SJCRH30 (cell line): ENCODE data around the gene DKK1. TPM values are rescaled to one million over a fixed set of nuclear protein-coding genes. Genes with fewer than 3 reads are reported as not detected.

Experiments used
- DNase-seq, 2 experiments: peaks; one replicate each; pipeline ENCODE4 v3.0.0-alpha.2; 2015 to 2020
- H3K27ac ChIP-seq: fragments of 250-450 bp; sonication (Bioruptor Pico); 2 replicates; pipeline ENCODE4 v1.5.1; 2020; ENCODE audit warnings: mild to moderate bottlenecking, moderate library complexity
- H3K27me3 ChIP-seq: fragments of 250-450 bp; sonication (Bioruptor Pico); 2 replicates; pipeline ENCODE4 v1.5.1; 2020; ENCODE audit warnings: mild to moderate bottlenecking, moderate library complexity
- H3K36me3 ChIP-seq: fragments of 250-450 bp; sonication (Bioruptor Pico); 2 replicates; pipeline ENCODE4 v1.5.1; 2020; ENCODE audit warnings: mild to moderate bottlenecking, moderate library complexity
- H3K4me1 ChIP-seq: fragments of 250-450 bp; sonication (Bioruptor Pico); 2 replicates; pipeline ENCODE4 v1.5.1; 2020; ENCODE audit warnings: mild to moderate bottlenecking, moderate library complexity
- H3K4me3 ChIP-seq: fragments of 250-450 bp; sonication (Bioruptor Pico); 2 replicates; pipeline ENCODE4 v1.5.1; 2020; ENCODE audit warnings: mild to moderate bottlenecking, moderate library complexity
- H3K9me3 ChIP-seq: fragments of 250-450 bp; sonication (Bioruptor Pico); replicated peaks from 2 replicates; pipeline ENCODE4 v1.5.1; 2020; ENCODE audit warnings: mild to moderate bottlenecking, moderate library complexity
- total RNA-seq: library from RNA; depleted of rRNA; stranded (reverse); fragments of >200 nt; shearing (Covaris generic); gene quantifications from 2 replicates; pipeline ENCODE4 v1.2.3, GENCODE V29; 2014

Gene DKK1
- total RNA-seq, 1 experiment from 2014 or later: 0.38 TPM

- no peaks in the 10 kb centered on the region for H3K4me1 ChIP-seq
- no peaks in the 10 kb centered on the region for H3K36me3 ChIP-seq
- no peak overlapping the region for H3K27ac ChIP-seq
- H3K9me3 ChIP-seq: no peaks in the 10 kb centered on the region
- DNase-seq: peak; percentile 58 to 65
- H3K4me3 ChIP-seq: peak overlapping the region; percentile 38
- no peaks in the 10 kb centered on the region for H3K27me3 ChIP-seq
Measured at GRCh38 chr10:52308251-52309031, 5.6 kb upstream of the DKK1 start.

GRCh38 chr10:52312942-52313255 is 1.2 kb upstream of the DKK1 start:
- DNase-seq: no peak
- H3K27me3 ChIP-seq: no peaks in the 10 kb centered on the region
- H3K36me3 ChIP-seq: no peaks in the 10 kb centered on the region
- H3K27ac ChIP-seq: no peak overlapping the region
- peak overlapping the region; percentile 50 for H3K4me3 ChIP-seq
- no peaks in the 10 kb centered on the region for H3K9me3 ChIP-seq
- H3K4me1 ChIP-seq: peaks cover 11% of the 10 kb centered on the region; the same call in 1 of the 2 replicates

- Histone ChIP-seq H3K4me1 (peaks cover 16% of the 10 kb centered on the region), H3K27me3 (no peaks in the 10 kb centered on the region), H3K27ac (no peak overlapping the region), H3K4me3 (peak overlapping the region; percentile 50), H3K9me3 (no peaks in the 10 kb centered on the region), H3K36me3 (no peaks in the 10 kb centered on the region)
- DNase-seq: peak in 1 of 2 experiments; percentile 20
Measured at GRCh38 chr10:52313256-52313932, 687 bp upstream of the DKK1 start.

GRCh38 chr10:52314822-52315552 is 906 bp downstream of the DKK1 start:
- DNase-seq: no peak
- no peaks in the 10 kb centered on the region for H3K9me3 ChIP-seq
- no peaks in the 10 kb centered on the region for H3K27me3 ChIP-seq
- peaks cover 30% of the 10 kb centered on the region for H3K4me1 ChIP-seq
- no peak overlapping the region for H3K27ac ChIP-seq
- no peak overlapping the region for H3K4me3 ChIP-seq
- H3K36me3 ChIP-seq: no peaks in the 10 kb centered on the region

- peaks cover 37% of the 10 kb centered on the region for H3K4me1 ChIP-seq
- no peaks in the 10 kb centered on the region for H3K36me3 ChIP-seq
- peak overlapping the region; percentile 29; the same call in 1 of the 2 replicates for H3K27ac ChIP-seq
- no peaks in the 10 kb centered on the region for H3K27me3 ChIP-seq
- DNase-seq: peak in 1 of 2 experiments; percentile 22
- no peaks in the 10 kb centered on the region for H3K9me3 ChIP-seq
- H3K4me3 ChIP-seq: no peak overlapping the region
Measured at GRCh38 chr10:52316001-52316400, 1.9 kb downstream of the DKK1 start.

- Histone ChIP-seq H3K27ac (peak overlapping the region; percentile 29; the same call in 1 of the 2 replicates), H3K4me1 (peaks cover 37% of the 10 kb centered on the region), H3K27me3 (no peaks in the 10 kb centered on the region), H3K36me3 (no peaks in the 10 kb centered on the region), H3K4me3 (no peak overlapping the region), H3K9me3 (no peaks in the 10 kb centered on the region)
- no peak for DNase-seq
Measured at GRCh38 chr10:52316500-52316899, 2.4 kb downstream of the DKK1 start.

GRCh38 chr10:52318136-52318701 is 4.1 kb downstream of the DKK1 start:
- no peaks in the 10 kb centered on the region for H3K9me3 ChIP-seq
- no peak overlapping the region for H3K4me3 ChIP-seq
- H3K4me1 ChIP-seq: peaks cover 37% of the 10 kb centered on the region
- H3K36me3 ChIP-seq: no peaks in the 10 kb centered on the region
- H3K27me3 ChIP-seq: no peaks in the 10 kb centered on the region
- peak overlapping the region; percentile 47 for H3K27ac ChIP-seq
- DNase-seq: peak in 1 of 2 experiments; percentile 13

- peak overlapping the region; percentile 47; the same call in 1 of the 2 replicates for H3K27ac ChIP-seq
- DNase-seq: no peak
- H3K4me3 ChIP-seq: no peak overlapping the region
- H3K9me3 ChIP-seq: no peaks in the 10 kb centered on the region
- no peaks in the 10 kb centered on the region for H3K27me3 ChIP-seq
- H3K36me3 ChIP-seq: no peaks in the 10 kb centered on the region
- H3K4me1 ChIP-seq: peaks cover 37% of the 10 kb centered on the region
Measured at GRCh38 chr10:52318822-52319464, 4.9 kb downstream of the DKK1 start.

- H3K36me3 ChIP-seq: no peaks in the 10 kb centered on the region
- H3K4me3 ChIP-seq: no peak overlapping the region
Measured at GRCh38 chr10:52319926-52320325, 5.8 kb downstream of the DKK1 start.

GRCh38 chr10:52322323-52322722 is 8.2 kb downstream of the DKK1 start:
- no peak for DNase-seq
- Histone ChIP-seq H3K4me1 (peaks cover 27% of the 10 kb centered on the region), H3K36me3 (no peaks in the 10 kb centered on the region), H3K27me3 (no peaks in the 10 kb centered on the region), H3K9me3 (no peaks in the 10 kb centered on the region), H3K4me3 (no peak overlapping the region), H3K27ac (no peak overlapping the region)

More at GRCh38 chr10:52319926-52320325, 5.8 kb downstream of the DKK1 start:
- Histone ChIP-seq H3K27ac (peak overlapping the region; percentile 18; the same call in 1 of the 2 replicates), H3K4me1 (peaks cover 37% of the 10 kb centered on the region), H3K27me3 (no peaks in the 10 kb centered on the region), H3K9me3 (no peaks in the 10 kb centered on the region)
- no peak for DNase-seq

- Histone ChIP-seq H3K4me3 (no peak overlapping the region), H3K4me1 (peaks cover 26% of the 10 kb centered on the region), H3K36me3 (no peaks in the 10 kb centered on the region), H3K27me3 (no peaks in the 10 kb centered on the region), H3K9me3 (no peaks in the 10 kb centered on the region), H3K27ac (no peak overlapping the region)
- no peak for DNase-seq
Measured at GRCh38 chr10:52322936-52323335, 8.9 kb downstream of the DKK1 start.

- H3K27me3 ChIP-seq: no peaks in the 10 kb centered on the region
- no peaks in the 10 kb centered on the region for H3K36me3 ChIP-seq
- no peak for DNase-seq
- no peaks in the 10 kb centered on the region for H3K9me3 ChIP-seq
- H3K27ac ChIP-seq: no peak overlapping the region
- H3K4me1 ChIP-seq: no peaks in the 10 kb centered on the region
- no peak overlapping the region for H3K4me3 ChIP-seq
Measured at GRCh38 chr10:52326382-52326781, 12.3 kb downstream of the DKK1 start.

GRCh38 chr10:52331638-52332364 is 17.7 kb downstream of the DKK1 start:
- Histone ChIP-seq H3K27me3 (no peaks in the 10 kb centered on the region), H3K4me3 (no peak overlapping the region), H3K4me1 (peaks cover 19% of the 10 kb centered on the region), H3K27ac (no peak overlapping the region), H3K9me3 (no peaks in the 10 kb centered on the region), H3K36me3 (no peaks in the 10 kb centered on the region)
- no peak for DNase-seq

GRCh38 chr10:52332815-52333214 is 18.7 kb downstream of the DKK1 start:
- DNase-seq: no peak
- Histone ChIP-seq H3K27ac (no peak overlapping the region), H3K4me3 (no peak overlapping the region), H3K4me1 (peaks cover 19% of the 10 kb centered on the region), H3K27me3 (no peaks in the 10 kb centered on the region), H3K36me3 (no peaks in the 10 kb centered on the region), H3K9me3 (no peaks in the 10 kb centered on the region)
